ENCODE data around the gene MUC2.

DNA sequence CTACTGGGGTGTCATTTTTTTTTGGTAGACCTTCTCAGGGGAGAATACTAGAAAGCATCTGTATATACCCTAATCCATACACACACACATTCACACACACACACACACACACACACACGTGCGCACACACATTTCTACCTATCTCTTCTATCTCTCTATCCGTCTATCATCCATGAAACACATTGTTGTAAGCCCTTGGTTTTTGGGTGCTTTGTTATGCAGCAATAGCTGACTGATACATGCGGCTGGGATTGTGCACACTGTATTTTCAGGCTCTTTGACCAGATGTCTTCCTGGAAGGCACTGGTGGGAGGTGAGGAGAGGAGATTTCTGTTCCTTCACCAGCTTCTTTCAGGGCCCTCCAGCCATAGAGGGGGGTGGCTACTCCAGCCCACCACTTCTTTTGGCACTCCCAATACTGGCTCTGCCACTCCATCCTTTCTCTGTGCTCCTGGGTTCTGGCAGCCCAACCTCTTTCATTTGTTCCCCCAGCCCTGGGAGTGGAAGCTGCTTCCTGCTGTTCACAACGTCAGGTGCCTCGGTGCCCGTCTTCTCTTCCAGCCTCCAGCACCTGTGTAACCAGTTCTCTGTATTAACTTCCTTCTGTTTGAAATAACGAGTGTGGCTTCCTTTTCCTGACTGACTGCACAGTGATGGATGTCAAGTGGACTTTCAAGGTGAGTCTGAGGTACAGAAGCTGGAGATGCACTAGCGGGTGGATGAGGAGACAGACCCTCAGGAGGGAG lies 12.4 kb upstream of the MUC2 start:
- TF ChIP-seq, protein P1, sequence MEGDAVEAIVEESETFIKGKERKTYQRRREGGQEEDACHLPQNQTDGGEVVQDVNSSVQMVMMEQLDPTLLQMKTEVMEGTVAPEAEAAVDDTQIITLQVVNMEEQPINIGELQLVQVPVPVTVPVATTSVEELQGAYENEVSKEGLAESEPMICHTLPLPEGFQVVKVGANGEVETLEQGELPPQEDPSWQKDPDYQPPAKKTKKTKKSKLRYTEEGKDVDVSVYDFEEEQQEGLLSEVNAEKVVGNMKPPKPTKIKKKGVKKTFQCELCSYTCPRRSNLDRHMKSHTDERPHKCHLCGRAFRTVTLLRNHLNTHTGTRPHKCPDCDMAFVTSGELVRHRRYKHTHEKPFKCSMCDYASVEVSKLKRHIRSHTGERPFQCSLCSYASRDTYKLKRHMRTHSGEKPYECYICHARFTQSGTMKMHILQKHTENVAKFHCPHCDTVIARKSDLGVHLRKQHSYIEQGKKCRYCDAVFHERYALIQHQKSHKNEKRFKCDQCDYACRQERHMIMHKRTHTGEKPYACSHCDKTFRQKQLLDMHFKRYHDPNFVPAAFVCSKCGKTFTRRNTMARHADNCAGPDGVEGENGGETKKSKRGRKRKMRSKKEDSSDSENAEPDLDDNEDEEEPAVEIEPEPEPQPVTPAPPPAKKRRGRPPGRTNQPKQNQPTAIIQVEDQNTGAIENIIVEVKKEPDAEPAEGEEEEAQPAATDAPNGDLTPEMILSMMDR (IDR thresholded peaks at IDR 0.05): no peak
- TF ChIP-seq POLR2AphosphoS5 (IDR thresholded peaks at IDR 0.05): no peak
